Stimulated activated CD4-positive, alpha-beta T cell treated with anti-CD3 and anti-CD28 coated beads, TNF-alpha, amount 100 ng/mL, for 1 hour (primary cell): Measurements from ENCODE around the gene NCAPG2.
"Not testable (repeated sequence)": the region's sequence is repeated elsewhere in the genome, so short reads cannot be mapped to it uniquely, and the experiment has no call there.

Source experiments
- DNase-seq, 3 donors: peaks; one replicate each; pipeline ENCODE4 v3.0.0-alpha.2; 2020; ENCODE audit warnings: low read depth in 3 of 3, low spot score in 1 of 3

NCAPG2 gene

DNA sequence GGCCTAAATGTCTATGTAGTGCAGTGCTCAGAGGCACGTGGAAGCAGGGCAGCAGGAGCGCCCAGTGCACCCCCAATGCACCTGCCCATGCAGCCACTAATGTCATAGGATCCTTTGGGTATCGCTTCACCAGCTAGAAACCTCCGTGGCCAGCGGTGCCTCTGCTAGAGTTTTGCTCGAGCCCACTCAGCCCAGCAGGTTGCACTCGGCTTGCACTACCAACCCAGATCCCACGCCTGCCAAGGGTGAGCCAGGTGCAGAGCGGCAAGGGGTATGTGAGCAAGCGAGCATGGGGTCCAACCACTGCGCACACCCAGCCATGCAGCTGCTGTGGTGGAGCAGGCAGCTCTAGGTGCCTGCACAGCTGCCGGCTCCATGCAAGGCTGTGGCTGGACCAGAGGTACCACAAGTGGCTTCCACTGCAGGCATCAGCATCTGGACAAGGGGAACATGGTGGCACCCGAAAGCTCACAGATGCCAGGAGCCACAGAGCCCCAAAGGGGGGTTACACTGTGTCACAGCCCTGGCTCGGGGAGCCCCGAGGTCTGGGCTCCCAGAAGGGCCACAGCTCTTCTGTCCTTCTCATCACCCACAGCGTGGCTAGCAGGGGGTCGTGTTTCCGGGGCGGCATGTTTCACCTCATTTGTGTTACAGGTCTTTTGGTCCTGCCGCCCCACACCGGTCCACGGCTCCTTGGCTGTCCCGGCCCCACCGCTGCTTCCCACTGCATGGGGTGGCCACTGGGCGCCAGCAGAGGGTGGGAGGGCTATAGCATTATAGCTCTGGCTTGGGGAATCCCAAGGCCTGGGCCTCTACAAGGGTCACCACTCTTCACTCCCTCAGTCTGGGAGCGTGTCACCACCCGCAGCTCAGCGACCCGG is 2.3 kb upstream of the NCAPG2 start:
- no peak for DNase-seq

DNA sequence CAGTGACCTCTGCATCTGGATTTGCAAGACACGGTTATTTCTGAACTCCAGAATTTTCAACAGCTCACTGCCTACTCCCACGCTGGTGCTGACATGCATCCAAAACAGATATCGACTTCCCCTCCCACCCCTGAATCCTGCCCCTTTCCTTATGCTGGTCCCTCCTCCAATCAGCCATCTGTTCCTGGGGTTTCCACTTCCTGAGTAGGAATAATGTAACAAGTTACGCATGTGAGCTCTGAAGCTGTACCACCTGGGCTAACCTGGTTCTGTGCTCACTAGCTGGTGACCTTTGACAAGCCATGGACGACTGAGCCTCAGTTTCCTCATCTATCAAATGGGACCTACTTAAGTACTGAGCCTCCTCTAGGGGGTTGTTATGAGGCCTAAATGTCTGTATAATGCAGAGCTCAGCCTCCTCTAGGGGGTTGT is 1.7 kb upstream of the NCAPG2 start:
- DNase-seq, result no peak

DNA sequence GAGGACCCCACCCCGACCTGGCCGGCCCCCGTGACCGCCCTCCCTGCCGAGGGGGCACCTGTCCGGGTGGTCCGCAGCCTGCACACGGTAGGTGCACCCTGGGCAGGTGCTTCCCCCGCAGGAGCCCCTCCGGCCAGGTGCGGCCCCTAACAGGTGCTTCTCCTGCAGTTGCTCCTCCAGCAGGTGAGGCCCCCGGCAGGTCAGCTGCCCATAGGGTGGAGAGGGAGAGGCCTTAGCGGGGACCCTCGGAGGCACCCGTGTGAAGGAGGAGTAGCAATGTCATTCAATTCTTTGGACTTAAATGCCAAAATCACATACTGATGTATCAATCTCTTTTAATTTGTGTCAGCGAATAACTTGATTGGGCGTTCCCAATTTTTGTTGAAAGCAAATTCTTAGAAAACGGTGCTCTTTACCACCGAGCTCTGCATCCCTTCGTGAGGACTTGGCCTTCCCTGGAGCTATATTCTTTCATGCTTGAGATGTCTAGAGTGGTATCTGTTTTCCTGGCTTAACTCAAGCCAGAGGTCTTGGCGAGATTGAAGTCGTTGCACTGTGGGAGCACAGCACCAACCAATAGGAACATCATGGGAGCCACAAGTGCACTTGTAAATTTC is 738 bp upstream of the NCAPG2 start:
- DNase-seq, result no peak

- DNase-seq, result not testable (repeated sequence)
These were observed 703 bp downstream of the NCAPG2 start for GRCh38 chr7:158703679-158704523.

DNA sequence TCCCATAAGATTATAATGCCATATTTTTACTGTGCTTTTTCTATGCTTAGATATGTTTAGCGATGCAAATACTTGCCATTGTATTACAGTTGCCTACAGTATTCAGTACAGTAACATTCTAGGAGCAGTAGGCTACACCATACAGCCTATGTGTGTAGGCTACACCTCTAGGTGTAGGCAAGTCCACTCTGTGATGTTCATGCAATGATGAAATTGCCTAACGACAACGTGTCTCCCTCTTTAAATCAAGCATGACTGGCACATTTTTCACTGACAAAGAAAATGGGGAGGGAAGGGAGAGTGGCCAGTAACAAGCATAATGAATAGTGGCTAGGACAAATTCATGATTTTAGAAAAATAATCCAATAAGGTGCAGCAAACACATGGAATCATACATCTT is 1.7 kb downstream of the NCAPG2 start:
- no peak for DNase-seq

GRCh38 chr7:158702196-158702595 is 2.4 kb downstream of the NCAPG2 start:
- no peak for DNase-seq

- DNase-seq, result no peak
These were observed 4.6 kb downstream of the NCAPG2 start for GRCh38 chr7:158700008-158700407.

DNA sequence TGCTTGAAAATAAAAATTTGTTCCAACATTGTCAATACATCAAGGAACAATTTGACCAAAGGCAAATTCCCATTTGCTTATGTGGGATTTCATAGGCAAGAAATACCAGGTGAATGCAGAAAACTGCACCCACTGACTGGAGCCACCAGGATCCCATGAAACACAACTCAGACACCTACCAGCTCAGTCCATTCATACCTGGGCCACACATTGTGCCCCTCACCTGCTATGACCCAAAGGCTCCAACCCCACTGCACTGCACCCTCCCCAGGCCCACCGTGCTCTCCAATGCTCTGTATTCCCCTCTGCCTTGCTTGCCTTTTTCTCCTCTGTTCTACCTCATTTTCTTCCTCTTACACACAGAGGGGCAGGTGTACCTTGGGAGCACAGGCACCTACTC is 5.3 kb downstream of the NCAPG2 start:
- DNase-seq, result no peak

- DNase-seq, result no peak
These were observed 5.9 kb downstream of the NCAPG2 start for GRCh38 chr7:158698657-158699195.

GRCh38 chr7:158697597-158697996 is 7.0 kb downstream of the NCAPG2 start:
- not testable (repeated sequence) for DNase-seq

- peak in 2 of 3 donors; percentile 9 to 20 for DNase-seq
These were observed 8.7 kb downstream of the NCAPG2 start for GRCh38 chr7:158695726-158696452.

GRCh38 chr7:158695056-158695455 is 9.5 kb downstream of the NCAPG2 start:
- DNase-seq, result no peak

- no peak for DNase-seq
These were observed 10.0 kb downstream of the NCAPG2 start for GRCh38 chr7:158694650-158695049.

- DNase-seq, result no peak
These were observed 15.1 kb downstream of the NCAPG2 start for GRCh38 chr7:158689488-158689887.

DNA sequence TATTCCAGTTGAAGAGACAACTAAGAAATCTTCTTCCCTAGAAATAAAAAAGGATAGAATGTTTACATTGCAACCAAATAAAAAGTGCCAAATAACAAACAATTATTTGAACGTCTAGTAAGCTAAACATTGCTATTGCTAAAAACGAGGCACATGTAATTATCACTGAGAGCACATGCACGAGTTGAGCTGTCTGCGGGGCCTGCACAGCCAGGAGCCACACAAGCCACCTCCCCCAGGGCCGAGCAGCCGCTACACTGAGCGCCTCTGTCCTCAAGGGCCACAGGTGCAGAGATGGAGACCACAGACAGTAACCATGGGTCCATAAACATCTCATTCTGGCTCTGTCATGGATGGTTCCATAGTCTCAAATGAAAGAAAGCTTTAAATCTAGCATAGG is 17.2 kb downstream of the NCAPG2 start:
- no peak for DNase-seq

DNA sequence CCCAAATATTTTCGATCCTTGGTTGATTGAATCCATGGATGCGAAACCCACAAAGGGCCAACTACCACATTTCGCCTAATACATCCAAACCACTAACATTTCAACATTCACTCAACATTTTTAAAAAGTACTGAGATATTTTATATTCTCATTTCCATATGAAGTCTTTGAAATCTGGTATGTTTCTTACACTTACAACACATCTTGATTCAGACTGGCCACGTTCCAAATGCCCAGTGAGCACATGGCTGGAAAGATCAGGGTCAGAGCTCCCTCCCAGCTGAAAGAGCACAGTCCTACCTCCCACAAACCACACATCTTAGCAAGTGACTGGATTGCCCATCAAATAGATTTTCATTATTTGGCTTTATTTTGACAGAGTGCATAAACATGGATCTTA is 18.9 kb downstream of the NCAPG2 start:
- no peak for DNase-seq

DNA sequence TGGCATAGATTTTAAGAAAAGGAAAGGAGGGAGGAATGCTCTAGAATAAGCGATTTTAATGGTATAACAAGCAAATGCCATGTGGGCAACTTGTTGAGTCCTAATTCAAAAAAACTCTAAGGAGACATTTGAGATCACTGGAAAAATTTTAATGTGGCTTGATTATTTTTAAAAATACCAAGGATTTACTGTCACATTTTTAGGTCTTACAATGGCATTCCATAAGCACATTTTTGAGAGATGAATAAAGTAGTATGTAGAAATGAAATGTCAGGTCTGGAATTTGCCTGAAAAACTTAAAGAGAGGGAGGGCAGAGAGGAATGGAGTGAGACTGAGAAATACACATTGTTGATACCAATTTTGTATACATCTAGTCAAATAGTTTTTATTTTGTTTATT is 20.3 kb downstream of the NCAPG2 start:
- DNase-seq, result no peak

GRCh38 chr7:158683541-158683940 is 21.1 kb downstream of the NCAPG2 start:
- DNase-seq, result no peak

DNA sequence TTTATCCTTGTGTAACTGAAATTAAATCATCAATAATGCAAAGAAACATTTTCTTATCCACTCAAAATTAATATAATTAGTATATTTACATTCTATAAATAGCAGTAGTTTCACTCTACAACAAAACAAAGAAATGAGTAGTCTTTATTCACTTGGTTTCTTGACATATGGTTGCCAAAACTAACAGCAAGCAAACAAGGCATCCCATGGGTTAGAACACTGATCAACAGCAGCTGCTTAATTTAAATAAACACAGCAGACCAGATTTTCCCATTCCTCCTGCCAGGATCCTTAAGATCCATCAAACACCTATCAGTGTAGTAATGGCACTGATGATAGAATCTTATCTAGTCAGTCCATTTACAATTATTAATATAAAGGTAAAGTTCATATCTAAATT is 22.1 kb downstream of the NCAPG2 start:
- DNase-seq, result no peak

DNA sequence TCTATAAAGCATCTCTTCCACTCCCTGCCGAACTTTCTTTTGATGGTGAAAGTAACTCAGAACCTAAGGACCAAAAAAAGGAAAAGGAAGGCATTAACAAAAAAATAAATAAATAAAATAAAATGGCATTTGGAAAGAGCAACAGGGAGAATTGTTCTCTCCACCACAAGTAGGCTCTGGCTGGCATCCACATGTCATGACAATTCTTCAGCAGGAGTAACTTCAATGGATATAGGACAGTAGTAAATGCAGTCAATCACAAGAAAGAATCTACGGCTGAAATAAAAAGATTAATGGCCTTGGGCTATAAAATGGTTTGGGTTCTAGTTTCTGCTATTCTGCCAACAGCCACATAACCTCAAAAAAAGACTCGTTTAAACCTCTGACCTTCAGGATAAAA is 23.9 kb downstream of the NCAPG2 start:
- DNase-seq, result no peak

DNA sequence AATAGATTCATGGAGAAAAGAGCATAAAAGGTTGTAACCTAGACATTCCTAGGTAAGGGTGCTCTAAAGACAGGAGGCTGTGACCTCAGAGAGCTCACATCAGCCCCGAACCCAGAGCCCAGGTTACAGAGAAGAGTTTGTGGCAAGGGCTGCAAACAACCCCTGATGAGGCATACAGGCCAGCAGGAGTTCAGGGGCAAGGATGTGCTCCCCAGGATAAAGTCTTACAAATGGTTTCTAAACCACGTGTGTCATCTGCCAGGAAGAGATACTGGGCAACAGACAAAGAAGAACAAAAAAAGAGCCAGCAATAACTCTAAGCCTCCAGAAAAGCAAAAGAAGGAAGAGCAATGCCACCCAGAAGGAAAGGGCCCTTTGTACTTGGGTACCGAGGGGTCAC is 27.7 kb downstream of the NCAPG2 start:
- DNase-seq, result no peak
